T-helper 17 cell (primary cell): ENCODE measurements around the gene IFNA16. TPM values are rescaled to one million over a fixed set of nuclear protein-coding genes. Genes with fewer than 3 reads are reported as not detected.
"Not testable (repeated sequence)": the region's sequence is repeated elsewhere in the genome, so short reads cannot be mapped to it uniquely, and the experiment has no call there.

Source experiments
- ATAC-seq: fragments of 150-1000 bp; cut with Tn5 transposase; 2 replicates; pipeline ENCODE4 v1.10.0; 2021; ENCODE audit warnings: mild to moderate bottlenecking, moderate library complexity
- DNase-seq, 3 donors: peaks; one replicate each; pipeline versions ENCODE4 v3.0.0 to v3.0.0-alpha.2; 2020 to 2021
- H3K9me3 ChIP-seq: one replicate; pipeline ENCODE4 v1.7.0; 2013; ENCODE audit warnings: low read length, mild to moderate bottlenecking; ENCODE audit not compliant: control insufficient read depth, poor library complexity, severe bottlenecking
- H3K27ac Mint-ChIP-seq: one replicate; pipeline ENCODE4 v1.8.0; 2022; ENCODE audit warnings: mild to moderate bottlenecking, moderate library complexity, mixed read lengths
- H3K27me3 Mint-ChIP-seq: one replicate; pipeline ENCODE4 v1.8.0; 2022; ENCODE audit warnings: mixed read lengths
- H3K36me3 Mint-ChIP-seq: one replicate; pipeline ENCODE4 v1.8.0; 2022; ENCODE audit warnings: low read depth, mixed read lengths
- H3K4me1 Mint-ChIP-seq: one replicate; pipeline ENCODE4 v1.8.0; 2022; ENCODE audit warnings: mild to moderate bottlenecking, mixed read lengths
- H3K4me3 Mint-ChIP-seq: one replicate; pipeline ENCODE4 v1.8.0; 2022; ENCODE audit warnings: mild to moderate bottlenecking, moderate library complexity, mixed read lengths
- total RNA-seq, 4 donors: library from RNA in 2 of 4; stranded (reverse) in 2 of 4; gene quantifications; one replicate each; pipeline ENCODE4 v1.2.3 and lab custom pipeline; 2022 to 2026

The IFNA16 gene
- total RNA-seq, 2 donors from 2014 or later: not detected

- H3K27me3 Mint-ChIP-seq: peaks cover 8% of the 10 kb centered on the region
- H3K4me3 Mint-ChIP-seq: no peak overlapping the region
- ATAC-seq (no peak), DNase-seq (no peak)
- no peaks in the 10 kb centered on the region for H3K4me1 Mint-ChIP-seq
- H3K27ac Mint-ChIP-seq: no peak overlapping the region
- no peaks in the 10 kb centered on the region for H3K9me3 ChIP-seq
- peaks cover under 1% of the 10 kb centered on the region for H3K36me3 Mint-ChIP-seq
Measured at GRCh38 chr9:21172156-21172555, 45.0 kb downstream of the IFNA16 start.

DNA sequence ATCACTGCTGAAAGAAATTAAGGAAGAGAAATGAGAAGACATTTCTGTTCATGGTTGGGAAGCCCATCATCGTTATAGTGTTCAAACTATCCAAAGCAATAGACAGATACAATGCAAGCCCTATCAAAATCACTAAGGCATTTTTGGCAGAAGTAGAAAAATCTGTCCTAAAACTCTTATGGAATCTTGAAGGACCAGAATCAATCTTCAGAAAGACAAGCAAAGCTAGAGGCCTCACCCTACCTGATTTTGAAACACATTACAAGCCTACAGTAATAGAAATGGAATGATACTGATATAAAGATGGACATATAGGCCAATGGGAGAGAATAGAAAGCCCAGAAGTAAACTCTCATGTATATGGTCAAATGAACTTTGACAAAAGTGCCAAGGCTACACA lies 45.8 kb downstream of the IFNA16 start:
- Mint-ChIP-seq H3K36me3 (no peaks in the 10 kb centered on the region), H3K27ac (no peak overlapping the region), H3K4me1 (no peaks in the 10 kb centered on the region), H3K4me3 (no peak overlapping the region), H3K27me3 (peaks cover 7% of the 10 kb centered on the region)
- DNase-seq (no peak), ATAC-seq (no peak)
- no peaks in the 10 kb centered on the region for H3K9me3 ChIP-seq

GRCh38 chr9:21166560-21166959 lies 50.6 kb downstream of the IFNA16 start, which contains the start of gene IFNA21:
TSS of gene IFNA21 (minus strand) at chr9:21166660. CDS start at chr9:21166612, 48 bp downstream.
- not testable (repeated sequence) for DNase-seq, H3K4me3 Mint-ChIP-seq

More at GRCh38 chr9:21166560-21166959, 50.6 kb downstream of the IFNA16 start, which contains the start of gene IFNA21:
- not testable (repeated sequence) for H3K4me1 Mint-ChIP-seq, H3K9me3 ChIP-seq, H3K27me3 Mint-ChIP-seq, ATAC-seq, H3K27ac Mint-ChIP-seq, H3K36me3 Mint-ChIP-seq

Other genes with a start within 250 kb of the IFNA16 start
- 1 to 10 TPM; 8.7 to 9.8 TPM for gene HACD4, start 185.7 kb downstream of the IFNA16 start, total RNA-seq
- gene IFNB1, start 139.4 kb downstream of the IFNA16 start, total RNA-seq: not detected
- gene IFNW1, start 75.5 kb downstream of the IFNA16 start, total RNA-seq: not detected
- gene IFNA21, start 50.7 kb downstream of the IFNA16 start, total RNA-seq: not detected
- not detected for gene IFNA4, start 29.7 kb downstream of the IFNA16 start, total RNA-seq
- not detected for gene IFNA7, start 15.1 kb downstream of the IFNA16 start, total RNA-seq
- gene IFNA10, start 10.2 kb downstream of the IFNA16 start, total RNA-seq: not detected
- not detected for gene IFNA17, start 10.9 kb upstream of the IFNA16 start, total RNA-seq
- gene IFNA14, start 22.7 kb upstream of the IFNA16 start, total RNA-seq: not detected
- gene IFNA5, start 88.0 kb upstream of the IFNA16 start, total RNA-seq: not detected
- 10 to 100 TPM; 13.7 to 16.2 TPM for gene KLHL9, start 118.1 kb upstream of the IFNA16 start, total RNA-seq
- gene IFNA6, start 133.6 kb upstream of the IFNA16 start, total RNA-seq: not detected
- gene IFNA13, start 150.7 kb upstream of the IFNA16 start, total RNA-seq: not detected
- gene IFNA2, start 168.1 kb upstream of the IFNA16 start, total RNA-seq: not detected
- gene IFNA8, start 191.8 kb upstream of the IFNA16 start, total RNA-seq: not detected
- gene IFNA1, start 223.1 kb upstream of the IFNA16 start, total RNA-seq: not detected